ENCODE results near the gene NFYC. TPM values are rescaled to one million over a fixed set of nuclear protein-coding genes. Genes with fewer than 3 reads are reported as not detected.
A peak's percentile ranks its signal among the peaks of the same experiment; 100 is the strongest.

The NFYC gene
- total RNA-seq, result 79.4 TPM

- DNase-seq (ENCODE audit: low read depth in 2 of 3, low spot score in 2 of 3), result peak; percentile 87 to 100 (median 99)
Observed at GRCh38 chr1:40691538-40692428, at the start of gene NFYC. NFYC (plus strand) TSS chr1:40691704; CDS start chr1:40738844, 47,140 bp downstream.

GRCh38 chr1:40645118-40645680 lies 46.3 kb upstream of the NFYC start:
- DNase-seq (ENCODE audit: low read depth in 2 of 3, low spot score in 2 of 3), result no peak

DNA sequence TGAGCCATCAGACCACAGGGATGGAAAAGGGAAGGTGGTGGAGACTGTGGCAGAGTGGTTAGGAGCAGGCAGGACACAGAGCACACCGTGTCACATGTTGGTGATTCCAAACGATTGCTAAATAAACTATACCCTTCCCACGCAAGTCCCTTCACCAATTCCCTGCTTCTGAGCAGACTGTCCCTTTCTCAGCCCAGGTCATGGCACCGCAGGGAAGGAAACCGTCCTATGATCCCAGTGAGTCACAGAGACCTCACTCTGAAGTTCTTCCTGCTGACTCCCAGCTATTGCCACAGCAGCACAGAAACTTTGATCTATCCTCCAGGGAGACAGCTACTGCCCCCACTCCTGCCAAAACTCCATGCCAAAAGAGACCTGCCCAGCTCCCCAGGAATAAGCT lies 45.2 kb upstream of the NFYC start:
- DNase-seq (ENCODE audit: low read depth in 2 of 3, low spot score in 2 of 3), result no peak

GRCh38 chr1:40648200-40648599 lies 43.3 kb upstream of the NFYC start:
- DNase-seq (ENCODE audit: low read depth in 2 of 3, low spot score in 2 of 3), result no peak

DNA sequence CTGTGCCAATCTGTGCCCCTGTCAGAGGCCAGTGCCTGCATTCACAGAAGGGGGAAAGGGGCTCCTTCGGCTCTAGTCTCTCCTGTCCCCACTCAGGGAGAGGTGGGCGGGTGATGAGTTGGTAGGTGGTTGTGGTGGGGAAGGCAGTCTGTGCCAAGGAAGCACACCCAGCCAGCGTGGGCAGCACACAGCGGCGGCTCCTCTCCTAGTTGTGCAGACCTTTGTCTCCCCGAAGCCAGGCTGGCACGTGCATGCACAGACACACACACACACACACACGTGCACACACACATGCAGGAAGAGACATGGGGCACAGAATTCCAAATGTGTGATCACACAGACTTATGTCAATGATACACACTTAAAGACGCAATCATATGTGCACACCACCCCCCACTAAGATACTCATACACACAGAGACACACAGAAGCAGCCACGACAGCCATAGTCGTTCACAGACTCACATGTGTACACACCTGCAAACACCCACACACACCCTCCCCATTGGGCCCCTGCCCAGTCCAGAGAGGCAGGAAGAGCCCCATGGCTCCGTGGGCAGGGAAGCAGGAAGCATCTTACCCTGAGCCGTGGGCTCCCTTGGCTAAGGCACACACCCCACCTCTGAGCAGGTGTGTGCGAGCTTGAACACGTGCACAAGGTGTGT lies 42.4 kb upstream of the NFYC start:
- DNase-seq (ENCODE audit: low read depth in 2 of 3, low spot score in 2 of 3), result no peak

GRCh38 chr1:40649592-40649930 lies 41.9 kb upstream of the NFYC start:
- DNase-seq (ENCODE audit: low read depth in 2 of 3, low spot score in 2 of 3), result no peak

GRCh38 chr1:40650075-40650474 lies 41.4 kb upstream of the NFYC start:
- peak in 1 of 3 donors; percentile 27 for DNase-seq (ENCODE audit: low read depth in 2 of 3, low spot score in 2 of 3)

DNA sequence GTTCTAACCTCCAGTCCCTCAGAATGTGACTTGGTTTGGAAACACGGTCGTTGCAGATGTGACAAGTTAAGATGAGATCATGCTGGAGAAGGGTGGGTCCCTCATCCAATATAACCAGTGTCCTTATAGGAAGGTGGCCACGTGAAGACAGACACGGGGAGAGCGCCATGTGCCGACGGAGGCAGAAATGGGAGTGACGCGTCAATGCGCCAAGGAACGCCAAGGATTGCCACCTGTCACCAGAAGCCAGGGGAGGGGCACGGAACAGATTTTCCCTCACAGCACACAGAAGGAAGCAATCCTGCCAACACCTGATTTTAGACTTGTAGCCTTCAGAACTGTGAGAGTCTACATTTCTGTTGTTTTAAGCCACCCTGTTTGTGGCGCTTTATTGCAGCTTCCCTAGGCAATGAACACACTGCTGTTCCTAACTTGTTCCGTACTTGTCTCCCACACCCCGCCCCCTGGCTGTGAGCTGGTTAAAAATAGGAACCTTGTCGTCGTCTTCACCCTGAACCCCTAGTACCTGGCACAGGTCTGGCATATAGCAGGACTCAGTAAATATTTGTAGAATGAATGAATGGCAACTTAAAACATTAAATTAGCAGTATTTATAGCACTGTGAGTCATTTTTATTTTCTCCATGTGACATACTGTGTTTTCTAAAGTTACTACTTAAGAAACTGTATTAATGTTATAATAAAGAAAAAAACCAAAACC lies 40.2 kb upstream of the NFYC start:
- peak in 1 of 3 donors; percentile 23 for DNase-seq (ENCODE audit: low read depth in 2 of 3, low spot score in 2 of 3)

- DNase-seq (ENCODE audit: low read depth in 2 of 3, low spot score in 2 of 3), result no peak
Observed at GRCh38 chr1:40652468-40652867, 39.0 kb upstream of the NFYC start.

- no peak for DNase-seq (ENCODE audit: low read depth in 2 of 3, low spot score in 2 of 3)
Observed at GRCh38 chr1:40652979-40653378, 38.5 kb upstream of the NFYC start.

- DNase-seq (ENCODE audit: low read depth in 2 of 3, low spot score in 2 of 3), result no peak
Observed at GRCh38 chr1:40653851-40654537, 37.5 kb upstream of the NFYC start.

GRCh38 chr1:40657046-40657445 lies 34.5 kb upstream of the NFYC start:
- DNase-seq (ENCODE audit: low read depth in 2 of 3, low spot score in 2 of 3), result no peak

DNA sequence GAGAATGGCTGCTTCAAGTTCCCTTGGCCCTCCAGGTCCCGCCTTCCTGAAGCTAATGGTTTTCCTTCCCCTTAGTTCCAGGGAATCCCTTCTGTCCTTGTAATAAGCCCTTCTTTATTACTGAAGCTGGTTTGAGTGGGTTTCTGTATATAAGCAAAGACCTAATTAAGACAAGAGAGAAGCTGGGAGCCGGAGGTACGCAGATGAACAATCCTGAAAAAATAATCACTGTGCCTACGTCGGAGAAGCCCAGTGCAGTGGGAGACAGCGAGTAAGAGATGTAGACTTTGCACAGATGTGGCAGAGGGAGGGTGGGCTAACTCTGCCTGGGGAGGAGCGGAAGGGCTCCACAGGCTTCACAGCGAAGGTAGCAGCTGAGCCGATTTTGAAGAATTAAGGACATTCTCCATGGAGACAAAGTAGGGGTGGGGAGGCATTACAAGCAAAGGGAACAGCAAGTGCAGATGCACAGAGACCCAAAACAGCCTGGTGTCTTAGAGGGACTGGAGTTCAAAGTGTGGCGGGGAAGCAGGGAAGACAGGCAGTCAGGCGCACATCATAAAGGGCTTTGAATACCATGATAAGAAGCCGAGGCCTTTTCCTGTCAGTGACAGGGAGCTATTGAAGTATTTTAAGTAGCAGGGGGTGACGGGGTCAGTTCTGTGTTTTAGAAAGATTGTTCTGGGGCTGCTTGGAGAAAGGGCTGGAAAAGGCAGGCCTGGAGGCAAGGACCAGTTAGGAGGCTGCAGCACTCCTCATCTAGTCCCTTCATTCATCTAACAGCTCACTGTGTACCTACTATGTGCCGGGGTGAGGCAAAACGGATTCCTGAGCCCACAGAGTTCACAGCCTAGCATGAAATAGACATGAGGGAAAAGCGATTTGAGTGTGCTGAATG lies 32.5 kb upstream of the NFYC start:
- no peak for DNase-seq (ENCODE audit: low read depth in 2 of 3, low spot score in 2 of 3)

GRCh38 chr1:40659649-40659947 lies 31.9 kb upstream of the NFYC start:
- DNase-seq (ENCODE audit: low read depth in 2 of 3, low spot score in 2 of 3), result no peak

- no peak for DNase-seq (ENCODE audit: low read depth in 2 of 3, low spot score in 2 of 3)
Observed at GRCh38 chr1:40661678-40662077, 29.8 kb upstream of the NFYC start.

GRCh38 chr1:40662151-40662550 lies 29.4 kb upstream of the NFYC start:
- no peak for DNase-seq (ENCODE audit: low read depth in 2 of 3, low spot score in 2 of 3)

GRCh38 chr1:40662864-40663263 lies 28.6 kb upstream of the NFYC start:
- no peak for DNase-seq (ENCODE audit: low read depth in 2 of 3, low spot score in 2 of 3)

DNA sequence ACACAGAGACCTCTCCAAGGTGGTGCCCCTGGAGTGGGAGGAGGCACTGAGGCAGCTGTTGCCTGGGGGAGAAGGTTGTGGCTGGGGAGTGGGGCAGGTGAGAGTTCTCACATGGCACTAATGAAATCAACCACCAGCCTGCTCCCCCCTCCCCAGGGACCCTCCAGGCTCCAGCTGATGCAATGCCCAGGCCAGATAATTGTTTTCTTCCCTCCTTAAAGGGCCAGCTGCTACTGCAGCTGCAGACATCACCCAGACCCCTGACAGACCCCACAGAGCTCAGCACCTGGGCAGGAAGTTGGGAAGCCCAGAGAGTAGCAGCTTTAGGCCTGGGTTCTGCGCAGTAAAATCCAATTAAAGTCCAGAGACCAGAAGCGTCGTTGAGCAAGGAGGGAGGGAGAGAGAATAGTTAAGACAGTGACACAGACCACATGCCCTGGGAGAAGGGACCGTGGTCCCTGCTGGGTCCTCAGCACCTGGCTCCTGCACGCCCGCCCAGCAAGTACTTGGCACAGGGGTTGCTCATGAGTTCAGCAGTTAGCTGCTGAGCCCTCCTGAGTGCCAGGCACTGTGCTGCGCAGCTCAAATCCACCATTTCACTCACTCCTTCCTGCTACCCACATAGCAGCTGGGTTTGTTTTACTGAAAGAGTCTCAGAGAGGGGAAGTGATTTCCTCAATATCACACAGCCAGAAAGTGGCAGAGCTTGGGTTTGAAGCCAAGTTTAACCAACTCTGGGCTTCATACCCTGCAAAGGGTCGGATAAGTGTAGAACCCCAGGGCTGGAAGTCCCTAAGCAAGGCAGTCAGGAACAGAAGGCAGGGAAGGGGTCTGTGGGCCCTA lies 28.0 kb upstream of the NFYC start:
- no peak for DNase-seq (ENCODE audit: low read depth in 2 of 3, low spot score in 2 of 3)

DNA sequence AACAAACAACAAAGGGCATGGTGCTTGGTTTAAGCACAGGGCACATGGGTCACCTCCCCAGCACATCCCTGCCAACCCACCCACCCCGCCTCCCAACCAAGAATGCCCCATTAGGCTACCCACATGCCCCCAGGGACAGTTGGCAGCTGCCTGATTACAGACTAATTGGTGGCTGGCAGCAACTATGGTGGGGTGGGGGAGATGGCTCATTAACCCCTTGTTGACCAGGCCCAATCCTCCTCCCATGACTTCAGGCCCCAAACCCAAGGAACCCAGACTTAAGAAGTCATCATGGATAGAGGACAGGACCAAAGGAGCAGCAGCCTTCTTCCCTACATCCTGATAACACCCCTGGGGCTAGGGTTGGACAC lies 27.4 kb upstream of the NFYC start:
- DNase-seq (ENCODE audit: low read depth in 2 of 3, low spot score in 2 of 3), result no peak
